Ramos (cell line): ENCODE results near the gene PPP1R8.

Source experiments
- in situ Hi-C: fragments of 300-500 bp; cut with MboI; formaldehyde crosslinking; loops from one replicate; pipeline ENCODE4 v1.14.3; 2022; ENCODE audit warnings: low sequenced_read_pairs; ENCODE audit not compliant: unreplicated experiment

The PPP1R8 gene

DNA sequence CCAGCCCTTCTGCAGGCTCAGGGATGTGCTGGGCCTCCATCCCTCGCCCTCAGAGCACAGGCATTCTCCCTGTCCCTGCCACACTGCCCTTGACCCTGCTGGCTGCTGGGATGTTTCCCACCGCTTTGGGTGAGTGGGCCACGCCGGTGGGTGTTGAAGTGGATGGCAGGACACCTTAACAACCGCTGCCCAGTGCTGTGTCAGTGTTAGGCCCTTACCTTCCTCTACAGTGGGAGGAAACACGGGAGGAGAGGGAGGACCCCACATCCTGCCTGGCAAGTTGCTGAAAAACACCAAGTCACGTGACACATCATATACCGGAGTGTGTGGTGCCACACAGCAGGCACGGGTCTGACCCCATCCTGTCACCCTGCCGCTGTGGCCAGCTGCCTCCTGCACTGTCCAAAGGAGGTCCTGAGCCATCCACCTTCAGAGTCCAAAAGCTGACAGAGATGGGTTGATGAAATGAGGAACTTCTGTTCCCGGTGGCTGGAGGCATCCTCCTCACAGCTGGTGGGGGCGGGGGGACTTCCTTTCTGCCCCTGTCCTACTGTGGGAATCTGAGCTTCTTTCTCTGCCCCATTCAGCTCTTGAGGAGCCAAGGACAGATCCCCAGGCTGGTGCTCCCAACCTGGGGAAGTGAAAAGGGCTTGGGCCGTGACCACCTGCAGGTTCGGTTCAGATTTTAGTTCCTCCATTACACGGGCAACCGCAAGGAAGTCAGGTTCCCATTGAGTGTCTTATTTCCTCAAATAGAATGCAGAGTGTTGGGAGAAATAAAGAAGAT is 38.5 kb downstream of the PPP1R8 start:
- in situ Hi-C loops = loop anchor here (25.0 kb wide), 1 partner anchor 343 kb away; no protein-coding TSS in a partner anchor

DNA sequence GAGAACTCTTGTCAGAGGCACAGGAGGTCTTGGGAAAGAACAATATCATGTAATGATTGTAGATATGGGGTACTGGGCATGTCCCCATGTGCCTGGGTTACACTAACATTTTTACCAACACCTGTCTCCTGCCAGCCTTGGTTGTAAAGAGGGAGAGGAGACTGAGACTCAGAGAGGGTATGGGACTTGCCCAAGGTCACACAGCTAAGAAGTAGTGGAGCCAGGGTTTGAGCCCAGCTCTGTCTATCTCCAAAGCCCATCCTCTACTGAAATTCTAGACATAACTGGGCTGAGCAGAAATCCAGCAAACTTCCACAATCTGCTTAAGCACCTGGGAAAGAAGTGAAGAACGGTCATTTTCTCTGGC is 39.1 kb downstream of the PPP1R8 start:
- in situ Hi-C loops = loop anchor here (25.0 kb wide), 1 partner anchor 343 kb away; no protein-coding TSS in a partner anchor

- in situ Hi-C loops = loop anchor here (25.0 kb wide), 1 partner anchor 341 kb away; no protein-coding TSS in a partner anchor
Measured at GRCh38 chr1:27871076-27871475, 40.5 kb downstream of the PPP1R8 start.

DNA sequence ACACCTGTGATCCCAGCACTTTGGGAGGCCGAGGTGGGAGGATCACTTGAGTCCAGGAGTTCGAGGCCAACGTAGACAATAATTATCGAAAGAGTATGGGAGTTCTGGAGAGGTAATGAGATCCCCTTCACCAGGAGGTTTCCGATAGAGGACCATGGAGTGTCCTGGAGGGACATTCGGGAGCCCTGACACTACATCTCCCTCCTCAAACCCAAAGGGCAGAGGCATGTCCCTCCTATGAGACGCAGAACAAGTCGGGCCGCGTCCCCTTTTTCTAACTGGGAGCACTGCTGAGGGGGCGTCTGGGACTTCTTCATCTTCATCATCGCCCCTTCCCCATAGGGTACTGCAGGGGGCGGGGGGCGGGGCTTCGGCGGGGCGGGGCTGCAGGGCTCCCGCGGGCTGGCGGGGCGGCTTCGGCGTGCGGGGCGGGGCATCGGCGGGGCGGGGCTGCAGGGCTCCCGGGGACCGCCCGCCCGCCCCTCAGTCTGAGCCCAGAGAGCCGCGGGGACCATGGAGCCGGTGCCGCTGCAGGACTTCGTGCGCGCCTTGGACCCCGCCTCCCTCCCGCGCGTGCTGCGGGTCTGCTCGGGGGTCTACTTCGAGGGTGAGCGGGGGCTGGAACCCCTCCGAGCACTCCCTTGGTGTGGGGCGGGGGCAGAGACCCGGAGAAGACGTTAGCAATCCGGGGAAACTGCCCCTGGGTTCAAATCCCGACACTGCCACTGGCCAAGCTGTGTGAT is 41.6 kb downstream of the PPP1R8 start, which contains the start of gene THEMIS2:
THEMIS2 (plus strand) TSS at position 486 of the 743 bp plus-strand sequence; CDS start at position 514, 28 bp downstream.
- in situ Hi-C loops = loop anchor here (25.0 kb wide), 1 partner anchor 340 kb away; no protein-coding TSS in a partner anchor

DNA sequence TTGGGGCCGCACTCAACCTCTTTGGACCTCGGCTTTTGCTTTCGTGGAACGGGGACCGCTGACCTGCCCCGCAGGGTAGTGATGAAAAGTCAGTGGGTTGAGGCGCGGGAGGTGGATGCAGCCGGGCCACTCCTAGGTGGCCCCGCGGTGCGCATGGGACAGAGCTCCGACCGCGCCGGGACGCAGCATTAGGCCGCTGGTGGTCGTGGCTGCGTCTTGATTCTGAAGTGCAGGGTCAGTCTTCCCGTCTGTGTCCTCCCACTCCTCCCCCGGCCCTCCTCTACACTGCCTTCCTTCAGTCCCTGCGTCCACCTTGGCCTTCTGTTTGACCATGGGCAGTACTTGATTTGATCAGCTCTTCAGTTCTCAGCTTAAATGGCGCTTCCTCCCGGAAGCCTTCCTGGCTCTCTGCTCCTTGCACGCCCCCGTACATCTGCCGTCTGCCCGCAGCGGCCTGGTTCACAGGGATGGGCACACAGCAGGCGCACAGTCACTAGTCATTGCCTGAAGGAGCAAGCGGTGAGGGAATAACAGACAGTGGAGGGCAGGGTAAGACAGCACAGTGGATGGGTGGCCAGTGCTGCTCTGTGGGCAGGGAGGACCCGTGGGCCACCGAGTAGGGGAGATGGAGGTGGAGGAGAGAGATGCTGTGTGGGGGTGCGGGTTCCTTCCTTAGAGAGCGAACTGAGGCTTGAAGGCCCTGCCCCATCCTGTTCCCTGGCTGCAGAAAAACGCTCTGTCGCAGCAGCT is 42.4 kb downstream of the PPP1R8 start:
- in situ Hi-C loops = loop anchor here (25.0 kb wide), 1 partner anchor 339 kb away; no protein-coding TSS in a partner anchor

GRCh38 chr1:27873671-27874384 is 43.2 kb downstream of the PPP1R8 start:
- in situ Hi-C loops = loop anchor here (25.0 kb wide), 1 partner anchor 338 kb away; no protein-coding TSS in a partner anchor

DNA sequence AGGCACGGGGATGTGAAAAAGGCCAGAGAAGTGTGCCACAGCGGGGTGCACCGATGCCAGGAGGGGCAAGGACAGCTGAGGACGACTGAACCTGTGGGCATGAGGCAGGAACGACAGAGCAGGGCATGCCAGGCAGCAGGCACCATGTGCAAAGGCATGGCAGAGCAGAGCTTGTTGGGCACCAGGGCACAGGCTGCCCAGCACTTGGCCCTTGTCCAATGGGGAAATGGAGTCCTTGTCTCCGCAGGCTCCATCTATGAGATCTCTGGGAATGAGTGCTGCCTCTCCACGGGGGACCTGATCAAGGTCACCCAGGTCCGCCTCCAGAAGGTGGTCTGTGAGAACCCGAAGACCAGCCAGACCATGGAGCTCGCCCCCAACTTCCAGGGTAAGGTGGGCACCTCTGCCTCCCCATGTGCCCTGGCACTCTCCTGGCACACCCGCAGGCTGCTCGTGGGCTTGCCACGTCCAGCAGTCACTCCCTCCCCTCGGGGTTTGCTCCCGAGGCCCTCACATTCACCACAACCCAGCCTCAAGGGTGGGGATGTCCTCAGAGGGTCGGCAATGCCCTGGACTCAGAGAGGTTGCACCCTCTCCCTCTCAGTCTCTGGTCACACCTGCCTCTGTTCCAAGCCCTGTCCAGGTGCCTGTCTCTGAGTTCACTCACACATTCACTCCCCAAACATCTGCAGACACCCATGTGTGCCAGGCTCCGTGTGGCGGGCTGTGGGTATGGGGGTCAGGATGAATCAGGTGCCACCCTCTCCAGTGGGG is 45.9 kb downstream of the PPP1R8 start:
- in situ Hi-C loops = no loop called here

- in situ Hi-C loops = no loop called here
Measured at GRCh38 chr1:27877115-27877416, 46.5 kb downstream of the PPP1R8 start.

DNA sequence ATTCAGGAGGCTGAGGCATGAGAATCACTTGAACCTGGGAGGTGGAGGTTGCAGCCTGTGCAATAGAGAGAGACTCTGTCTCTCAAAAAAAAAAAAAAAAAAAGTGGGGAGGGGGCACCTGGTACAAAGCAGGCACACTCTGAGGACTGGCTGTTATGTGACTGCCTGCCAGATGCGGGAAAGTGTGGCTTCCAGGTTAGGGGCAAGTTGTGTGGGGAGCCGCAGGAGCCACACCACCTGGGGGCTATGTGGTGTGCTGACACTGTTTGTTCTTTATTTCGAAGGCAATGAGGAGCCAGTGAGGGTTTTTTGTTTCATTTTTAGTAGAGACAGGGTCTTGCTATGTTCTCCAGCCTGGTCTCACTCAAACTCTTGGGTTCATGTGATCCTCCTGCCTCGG is 47.5 kb downstream of the PPP1R8 start:
- in situ Hi-C loops = no loop called here

DNA sequence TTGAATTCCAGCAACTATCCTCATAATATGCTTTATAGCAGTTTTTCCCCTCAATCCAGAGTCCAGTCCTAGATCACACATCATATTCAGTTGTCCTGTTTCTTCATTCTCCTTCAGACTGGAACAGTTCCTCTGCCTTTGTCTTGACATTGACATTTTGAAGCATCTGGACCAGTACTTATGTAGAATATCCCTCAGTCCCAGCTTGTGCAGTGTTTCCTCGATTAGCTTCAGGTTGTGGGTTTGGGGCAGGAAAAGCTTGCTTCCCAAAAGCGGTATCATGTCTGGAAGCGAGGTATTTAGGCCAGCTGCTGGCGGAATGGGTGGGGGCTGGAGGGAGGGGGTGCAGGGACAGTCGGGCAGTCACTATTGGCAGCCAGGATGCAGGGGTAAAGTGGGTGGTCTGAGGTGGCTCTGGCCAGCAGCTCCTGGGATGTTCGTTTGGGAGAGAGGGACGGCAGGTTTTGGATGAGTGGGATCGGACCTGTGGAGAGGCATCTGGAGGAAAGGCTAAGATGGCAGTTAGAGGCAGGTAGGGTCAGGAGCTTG is 48.3 kb downstream of the PPP1R8 start:
- in situ Hi-C loops = no loop called here

GRCh38 chr1:27879374-27880082 is 48.9 kb downstream of the PPP1R8 start:
- in situ Hi-C loops = no loop called here

GRCh38 chr1:27882543-27882903 is 51.9 kb downstream of the PPP1R8 start:
- in situ Hi-C loops = no loop called here

DNA sequence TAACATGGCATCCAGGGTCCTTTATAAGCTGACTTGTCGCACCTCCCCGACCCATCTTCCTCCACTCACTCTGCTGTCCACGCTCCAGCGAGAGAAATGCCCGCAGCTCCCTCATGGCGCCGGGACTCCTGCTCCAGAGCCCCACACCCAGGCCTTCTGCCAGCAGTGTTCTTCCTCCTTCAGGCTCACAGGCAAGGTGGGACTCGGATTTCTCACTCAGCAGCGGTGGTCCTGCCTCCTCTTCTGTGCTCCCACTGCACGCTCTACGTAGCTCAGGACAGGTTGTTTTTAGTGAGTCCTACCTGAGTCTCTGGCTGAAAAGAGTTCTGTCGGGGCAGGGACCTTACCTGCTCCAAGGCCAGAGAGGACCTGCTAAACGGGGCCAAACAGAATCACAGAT is 53.0 kb downstream of the PPP1R8 start:
- in situ Hi-C loops = no loop called here

DNA sequence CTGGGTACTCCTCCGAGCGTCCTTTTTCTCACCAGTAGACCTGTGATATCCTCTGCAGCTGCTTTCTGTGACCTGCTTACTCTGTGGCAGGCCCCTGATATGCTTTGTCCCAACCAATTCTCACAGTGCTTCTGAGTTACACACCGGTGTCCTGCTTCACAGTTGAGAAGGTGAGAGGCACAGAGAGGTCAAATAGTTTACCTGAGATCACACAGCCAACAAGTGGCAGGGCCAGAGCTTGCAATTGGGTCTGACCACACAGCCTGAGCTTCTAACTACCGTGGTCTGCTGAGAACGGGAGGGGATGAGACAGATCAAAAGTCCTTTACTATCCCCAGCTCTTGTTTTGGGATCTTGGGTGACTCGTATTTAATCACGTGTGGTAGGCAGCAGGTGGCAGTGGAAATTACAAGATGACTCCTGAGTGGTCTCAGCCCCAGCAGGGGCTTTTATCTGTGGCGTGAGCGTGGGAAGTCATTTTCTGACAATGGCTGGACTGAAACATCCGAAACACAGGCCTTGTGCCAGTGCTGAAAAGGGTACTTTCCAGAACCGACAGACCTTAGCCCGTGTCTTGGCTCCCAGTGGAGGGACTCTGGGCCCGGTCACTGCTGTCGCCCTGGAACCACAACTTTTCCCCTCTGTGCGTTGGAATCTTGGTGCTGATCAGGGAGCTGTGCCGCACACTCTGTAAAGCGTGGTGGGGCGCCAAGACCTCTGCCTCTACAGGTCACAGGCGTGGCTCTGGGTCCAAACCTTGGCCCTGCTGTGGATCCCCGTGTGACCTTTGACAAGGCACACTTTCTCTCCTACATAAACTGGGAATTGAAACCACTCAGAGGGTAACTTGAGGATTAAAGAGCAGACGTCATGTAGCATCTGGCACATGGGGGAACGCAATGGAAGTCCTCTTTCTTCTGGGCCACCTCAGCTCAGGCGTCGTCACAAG is 53.7 kb downstream of the PPP1R8 start:
- in situ Hi-C loops = no loop called here

- in situ Hi-C loops = no loop called here
Measured at GRCh38 chr1:27885114-27885528, 54.5 kb downstream of the PPP1R8 start.

DNA sequence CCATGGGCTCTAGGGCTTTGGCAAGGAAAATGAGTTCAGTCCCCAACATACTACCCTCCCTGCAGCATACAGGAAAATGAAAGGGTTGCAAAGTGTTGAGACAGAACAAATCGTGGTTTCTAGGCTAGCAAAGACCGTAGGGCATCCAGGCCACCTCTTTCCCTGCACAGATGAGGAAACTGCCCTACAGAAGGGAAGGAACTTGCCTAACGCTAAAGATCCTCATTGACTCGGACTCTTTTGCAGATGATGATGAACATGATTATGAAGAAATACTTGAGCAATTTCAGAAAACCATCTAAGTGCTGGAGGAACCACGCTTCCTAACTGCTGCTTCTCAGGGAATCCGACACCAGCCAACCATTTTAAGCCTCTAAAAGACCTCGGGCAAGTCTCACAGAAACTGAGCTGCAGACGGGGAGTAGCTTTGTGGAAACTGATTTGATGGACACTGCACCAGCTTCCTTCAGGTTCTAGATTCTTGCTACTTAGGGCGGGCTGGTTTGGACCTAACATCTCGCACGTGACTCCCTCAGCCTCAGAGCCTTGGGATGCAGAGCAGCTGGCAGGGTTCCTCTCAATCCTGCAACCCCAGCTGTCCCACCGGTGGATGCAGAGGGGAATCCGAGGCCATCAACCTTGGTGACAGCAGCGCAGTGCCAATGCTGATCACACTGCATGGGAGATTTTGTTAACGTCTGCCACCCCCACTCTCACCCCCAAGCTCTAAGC is 55.2 kb downstream of the PPP1R8 start:
- in situ Hi-C loops = no loop called here

GRCh38 chr1:27886353-27886679 is 55.7 kb downstream of the PPP1R8 start:
- in situ Hi-C loops = no loop called here
